Thyroid gland (tissue), 4 donors: Measurements from ENCODE around the gene MYDGF.

Experiments
- CTCF ChIP-seq, 6 experiments: fragments of 200-600 bp in 3 of 6; fragments of 450-650 bp in 3 of 6; sonication (generic) in 3 of 6; IDR thresholded peaks; one replicate each; pipeline ENCODE4 v1.5.1; 2016 to 2019; ENCODE audit warnings: antibody characterized with exemption in 6 of 6, mild to moderate bottlenecking in 2 of 6, inconsistent platforms in 1 of 6, moderate library complexity in 1 of 6
- POLR2A ChIP-seq, 2 donors: fragments of 450-650 bp; IDR thresholded peaks; one replicate each; pipeline ENCODE4 v1.6.1; 2017; ENCODE audit warnings: antibody characterized with exemption in 2 of 2, mild to moderate bottlenecking in 2 of 2, moderate library complexity in 1 of 2

- TF ChIP-seq CTCF (IDR thresholded peaks at IDR 0.05) (no peak), POLR2A (IDR thresholded peaks at IDR 0.05) (no peak)
Measured at GRCh38 chr19:4649392-4650047, 20.6 kb downstream of the MYDGF start.
